Transverse colon (tissue), 3 donors: ENCODE measurements around the gene SLC18B1.

Source experiments
- CTCF ChIP-seq, 5 experiments: fragments of 200-600 bp in 3 of 5; fragments of 450-650 bp in 2 of 5; sonication (generic) in 3 of 5; IDR thresholded peaks; 1 replicate in 2 of 5; 2 replicates in 3 of 5; pipeline ENCODE4 v1.5.1; 2016 to 2017; ENCODE audit warnings: antibody characterized with exemption in 5 of 5, inconsistent platforms in 3 of 5, mild to moderate bottlenecking in 2 of 5, moderate library complexity in 1 of 5
- EP300 ChIP-seq: sonication (generic); formaldehyde crosslinking; IDR thresholded peaks from one replicate; pipeline ENCODE4 v1.6.1; 2017; ENCODE audit warnings: antibody characterized with exemption, low read depth
- POLR2A ChIP-seq: fragments of 450-650 bp; IDR thresholded peaks from one replicate; pipeline ENCODE4 v1.6.1; 2016; ENCODE audit warnings: antibody characterized with exemption, mild to moderate bottlenecking, moderate library complexity

- TF ChIP-seq CTCF (IDR thresholded peaks at IDR 0.05) (no peak), POLR2A (no peak), EP300 (no peak)
Observed at GRCh38 chr6:132733814-132734213, 64.6 kb downstream of the SLC18B1 start.
